ENCODE results near the gene DIP2A.
"Not testable (repeated sequence)": the region's sequence is repeated elsewhere in the genome, so short reads cannot be mapped to it uniquely, and the experiment has no call there.

The DIP2A gene

DNA sequence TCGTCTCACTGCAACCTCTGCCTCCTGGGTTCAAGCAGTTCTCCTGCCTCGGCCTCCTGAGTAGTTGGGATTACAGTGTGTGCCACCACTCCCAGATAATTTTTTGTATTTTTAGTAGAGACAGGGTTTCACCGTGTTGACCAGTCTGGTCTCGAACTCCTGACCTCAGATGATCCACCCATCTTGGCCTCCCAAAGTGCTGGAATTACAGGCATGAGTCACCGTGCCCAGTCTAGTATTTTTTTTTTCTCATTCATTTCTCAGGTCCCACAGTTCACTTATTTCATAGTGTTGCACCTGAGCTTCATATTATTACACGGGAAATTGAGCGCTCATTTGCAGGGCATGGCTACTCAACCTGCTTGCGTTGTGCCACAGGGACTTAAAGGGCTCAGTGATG lies 68.7 kb downstream of the DIP2A start:
- not testable (repeated sequence) for H3K27ac ChIP-seq (ENCODE audit: low read length); H3K27me3 ChIP-seq (ENCODE audit: control insufficient read depth, insufficient read depth, low read length); DNase-seq (ENCODE audit: low read depth, low spot score); H3K9me3 ChIP-seq (ENCODE audit: control insufficient read depth, insufficient read depth, low read length); H3K4me1 ChIP-seq (ENCODE audit: control insufficient read depth, insufficient read depth, low read length); H3K36me3 ChIP-seq (ENCODE audit: control insufficient read depth, insufficient read depth, low read length); H3K4me3 ChIP-seq (ENCODE audit: low read length)
- no CpG with 5 or more reads among the region's 8 CpGs for WGBS (ENCODE audit: insufficient coverage, insufficient read length)

DNA sequence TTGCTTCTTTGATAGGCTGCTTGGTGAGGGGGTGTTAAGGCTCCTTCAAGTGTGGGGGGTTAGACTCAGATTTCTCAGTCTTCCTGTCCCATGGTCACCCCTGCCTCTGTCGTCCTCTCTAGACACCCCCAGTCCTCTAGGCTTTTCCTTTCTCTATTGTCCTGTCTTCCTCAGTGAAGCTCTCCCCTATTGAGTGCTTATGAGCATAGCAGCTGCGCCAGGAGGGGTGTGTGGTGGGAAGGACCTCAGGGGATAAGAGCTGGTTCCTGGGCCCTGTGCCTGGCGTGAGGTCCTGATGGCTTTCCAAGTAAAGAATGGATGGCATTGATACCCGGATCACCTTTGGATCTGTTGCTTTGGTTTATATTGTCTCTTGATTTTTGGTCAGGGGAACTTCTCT lies 69.1 kb downstream of the DIP2A start:
- no peaks in the 10 kb centered on the region; the same call in 1 of the 2 replicates for H3K36me3 ChIP-seq (ENCODE audit: control insufficient read depth, insufficient read depth, low read length)
- no peak overlapping the region for H3K4me3 ChIP-seq (ENCODE audit: low read length)
- H3K4me1 ChIP-seq (ENCODE audit: control insufficient read depth, insufficient read depth, low read length): no peaks in the 10 kb centered on the region
- H3K27me3 ChIP-seq (ENCODE audit: control insufficient read depth, insufficient read depth, low read length): no peaks in the 10 kb centered on the region
- no peaks in the 10 kb centered on the region for H3K9me3 ChIP-seq (ENCODE audit: control insufficient read depth, insufficient read depth, low read length)
- WGBS (ENCODE audit: insufficient coverage, insufficient read length): no CpG with 5 or more reads among the region's 4 CpGs
- H3K27ac ChIP-seq (ENCODE audit: low read length): no peak overlapping the region
- no peak for DNase-seq (ENCODE audit: low read depth, low spot score)

DNA sequence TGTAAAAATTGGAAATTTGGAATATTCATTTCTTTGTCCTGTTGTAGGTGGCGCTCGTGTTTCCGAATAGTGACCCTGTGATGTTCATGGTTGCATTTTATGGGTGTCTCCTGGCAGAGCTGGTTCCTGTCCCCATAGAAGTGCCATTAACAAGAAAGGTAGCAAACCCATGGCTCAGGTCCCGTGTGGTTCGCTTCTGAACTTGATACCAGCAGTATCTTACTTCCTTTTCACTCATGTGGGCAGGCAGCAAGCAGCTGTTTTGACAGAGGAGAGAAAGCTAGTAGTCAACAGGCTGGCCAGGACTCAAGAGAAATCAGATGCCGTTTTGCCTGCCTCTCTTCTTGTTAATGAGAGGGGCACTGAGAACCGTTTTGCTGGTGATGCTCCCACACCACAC lies 73.4 kb downstream of the DIP2A start:
- no peaks in the 10 kb centered on the region for H3K27me3 ChIP-seq (ENCODE audit: control insufficient read depth, insufficient read depth, low read length)
- no CpG with 5 or more reads among the region's 7 CpGs for WGBS (ENCODE audit: insufficient coverage, insufficient read length)
- no peaks in the 10 kb centered on the region for H3K9me3 ChIP-seq (ENCODE audit: control insufficient read depth, insufficient read depth, low read length)
- no peak for DNase-seq (ENCODE audit: low read depth, low spot score)
- no peaks in the 10 kb centered on the region for H3K4me1 ChIP-seq (ENCODE audit: control insufficient read depth, insufficient read depth, low read length)
- no peak overlapping the region for H3K27ac ChIP-seq (ENCODE audit: low read length)
- H3K36me3 ChIP-seq (ENCODE audit: control insufficient read depth, insufficient read depth, low read length): peaks cover 2% of the 10 kb centered on the region; the same call in 1 of the 2 replicates
- no peak overlapping the region for H3K4me3 ChIP-seq (ENCODE audit: low read length)

DNA sequence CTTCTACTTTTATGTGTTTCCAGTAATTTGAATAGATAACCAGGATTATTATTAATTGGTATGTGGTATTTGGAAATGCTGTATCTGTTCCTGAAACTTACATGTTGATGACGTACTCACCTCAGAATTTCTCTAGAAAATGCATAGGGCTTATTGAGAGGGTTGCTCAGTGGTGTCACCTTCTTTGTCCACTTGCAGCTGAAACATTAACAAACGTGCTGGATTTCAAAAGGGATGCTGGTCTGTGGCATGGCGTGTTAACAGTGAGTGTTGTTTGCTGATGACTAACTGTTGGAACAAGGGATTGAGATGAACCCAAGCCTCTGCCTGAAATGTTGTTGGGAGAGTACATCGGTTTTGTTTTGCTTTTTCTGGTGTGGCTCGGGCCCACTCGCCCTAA lies 78.3 kb downstream of the DIP2A start:
- Histone ChIP-seq H3K9me3 (ENCODE audit: control insufficient read depth, insufficient read depth, low read length) (no peaks in the 10 kb centered on the region), H3K36me3 (ENCODE audit: control insufficient read depth, insufficient read depth, low read length) (peaks cover 8% of the 10 kb centered on the region), H3K4me1 (ENCODE audit: control insufficient read depth, insufficient read depth, low read length) (no peaks in the 10 kb centered on the region), H3K4me3 (ENCODE audit: low read length) (no peak overlapping the region), H3K27ac (ENCODE audit: low read length) (no peak overlapping the region), H3K27me3 (ENCODE audit: control insufficient read depth, insufficient read depth, low read length) (no peaks in the 10 kb centered on the region)
- DNase-seq (ENCODE audit: low read depth, low spot score): no peak
- no CpG with 5 or more reads among the region's 6 CpGs for WGBS (ENCODE audit: insufficient coverage, insufficient read length)

GRCh38 chr21:46538262-46538661 lies 79.6 kb downstream of the DIP2A start:
- H3K4me3 ChIP-seq (ENCODE audit: low read length): no peak overlapping the region
- H3K4me1 ChIP-seq (ENCODE audit: control insufficient read depth, insufficient read depth, low read length): no peaks in the 10 kb centered on the region
- no peak overlapping the region for H3K27ac ChIP-seq (ENCODE audit: low read length)
- no peaks in the 10 kb centered on the region for H3K9me3 ChIP-seq (ENCODE audit: control insufficient read depth, insufficient read depth, low read length)
- no peak for DNase-seq (ENCODE audit: low read depth, low spot score)
- WGBS (ENCODE audit: insufficient coverage, insufficient read length): no CpG with 5 or more reads among the region's 16 CpGs
- no peaks in the 10 kb centered on the region for H3K27me3 ChIP-seq (ENCODE audit: control insufficient read depth, insufficient read depth, low read length)
- peaks cover 12% of the 10 kb centered on the region for H3K36me3 ChIP-seq (ENCODE audit: control insufficient read depth, insufficient read depth, low read length)

DNA sequence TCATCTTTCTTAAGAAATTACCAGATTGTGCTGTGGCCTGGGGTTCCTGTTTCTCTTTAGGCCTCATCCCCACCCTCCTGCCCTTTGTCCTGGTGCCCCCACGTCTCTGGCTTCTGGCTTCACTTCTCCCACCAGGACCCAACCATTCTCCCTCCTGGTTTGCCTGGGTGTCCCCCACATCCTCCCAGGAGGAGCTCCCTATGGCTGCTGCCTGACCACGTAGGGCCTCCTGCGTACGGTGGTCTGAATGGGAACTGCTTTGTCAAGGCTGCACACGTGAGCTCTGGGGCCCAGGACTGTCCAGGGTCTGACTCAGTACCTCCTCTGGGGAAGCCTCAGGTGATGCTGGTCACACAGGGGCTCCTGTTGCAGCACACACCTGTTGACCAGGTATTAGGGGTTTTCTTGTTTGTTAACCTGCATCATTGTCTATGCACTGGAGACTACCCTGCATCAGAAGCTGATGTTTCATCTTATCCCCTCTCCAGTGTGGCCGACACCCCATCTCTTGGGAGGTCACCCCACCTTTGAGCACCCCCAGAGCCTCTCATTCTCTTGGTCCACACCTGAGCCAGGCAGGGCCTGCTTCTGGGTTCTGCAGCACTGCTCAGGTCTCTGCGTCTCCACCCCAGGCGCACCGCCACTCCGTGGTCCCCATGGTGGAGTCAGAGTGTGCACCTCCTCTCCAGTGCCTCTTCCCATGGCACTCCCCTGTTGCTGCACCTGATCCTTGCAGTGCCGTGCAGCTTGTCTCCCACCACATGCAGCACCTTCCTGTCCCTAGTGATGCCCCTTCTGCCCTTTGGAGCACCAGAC lies 80.4 kb downstream of the DIP2A start:
- Histone ChIP-seq H3K36me3 (ENCODE audit: control insufficient read depth, insufficient read depth, low read length) (peaks cover 11% of the 10 kb centered on the region), H3K4me3 (ENCODE audit: low read length) (no peak overlapping the region), H3K27ac (ENCODE audit: low read length) (no peak overlapping the region), H3K9me3 (ENCODE audit: control insufficient read depth, insufficient read depth, low read length) (no peaks in the 10 kb centered on the region), H3K27me3 (ENCODE audit: control insufficient read depth, insufficient read depth, low read length) (no peaks in the 10 kb centered on the region), H3K4me1 (ENCODE audit: control insufficient read depth, insufficient read depth, low read length) (no peaks in the 10 kb centered on the region)
- WGBS (ENCODE audit: insufficient coverage, insufficient read length): no CpG with 5 or more reads among the region's 11 CpGs
- DNase-seq (ENCODE audit: low read depth, low spot score): no peak

DNA sequence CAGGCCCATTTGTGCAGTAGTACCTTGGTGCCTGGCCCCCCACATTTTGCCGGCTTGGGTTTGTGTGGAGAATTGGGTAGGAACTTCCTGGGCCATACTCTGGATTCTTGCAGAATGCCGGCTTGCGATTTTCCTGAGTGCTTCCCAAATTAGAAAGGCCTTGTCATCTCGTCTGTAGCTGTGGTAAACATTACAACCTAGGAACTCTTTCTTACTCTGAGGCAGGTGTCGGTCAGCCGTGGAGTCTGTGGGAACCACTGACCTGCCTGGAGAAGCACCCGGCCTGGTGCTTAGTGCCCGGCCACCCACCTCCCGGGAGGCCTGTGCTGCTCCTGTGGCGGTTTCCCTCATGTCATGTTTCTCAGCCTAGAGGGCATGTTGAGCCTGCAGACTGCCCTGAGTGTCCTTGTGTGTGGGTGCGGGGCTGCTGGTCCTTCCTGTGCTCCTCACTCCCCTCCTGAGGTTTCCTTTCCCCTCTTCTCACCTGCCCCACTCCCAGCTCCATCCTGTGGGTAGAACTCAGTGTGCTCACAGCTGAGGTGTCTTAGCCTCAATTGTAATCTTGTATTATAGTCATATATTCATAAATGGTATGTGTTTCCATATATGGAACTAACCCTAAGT lies 81.5 kb downstream of the DIP2A start:
- Histone ChIP-seq H3K27ac (ENCODE audit: low read length) (no peak overlapping the region), H3K36me3 (ENCODE audit: control insufficient read depth, insufficient read depth, low read length) (peaks cover 13% of the 10 kb centered on the region), H3K4me1 (ENCODE audit: control insufficient read depth, insufficient read depth, low read length) (no peaks in the 10 kb centered on the region; the same call in 1 of the 2 replicates), H3K27me3 (ENCODE audit: control insufficient read depth, insufficient read depth, low read length) (no peaks in the 10 kb centered on the region), H3K4me3 (ENCODE audit: low read length) (no peak overlapping the region), H3K9me3 (ENCODE audit: control insufficient read depth, insufficient read depth, low read length) (no peaks in the 10 kb centered on the region)
- DNase-seq (ENCODE audit: low read depth, low spot score): no peak
- WGBS (ENCODE audit: insufficient coverage, insufficient read length): no CpG with 5 or more reads among the region's 11 CpGs

DNA sequence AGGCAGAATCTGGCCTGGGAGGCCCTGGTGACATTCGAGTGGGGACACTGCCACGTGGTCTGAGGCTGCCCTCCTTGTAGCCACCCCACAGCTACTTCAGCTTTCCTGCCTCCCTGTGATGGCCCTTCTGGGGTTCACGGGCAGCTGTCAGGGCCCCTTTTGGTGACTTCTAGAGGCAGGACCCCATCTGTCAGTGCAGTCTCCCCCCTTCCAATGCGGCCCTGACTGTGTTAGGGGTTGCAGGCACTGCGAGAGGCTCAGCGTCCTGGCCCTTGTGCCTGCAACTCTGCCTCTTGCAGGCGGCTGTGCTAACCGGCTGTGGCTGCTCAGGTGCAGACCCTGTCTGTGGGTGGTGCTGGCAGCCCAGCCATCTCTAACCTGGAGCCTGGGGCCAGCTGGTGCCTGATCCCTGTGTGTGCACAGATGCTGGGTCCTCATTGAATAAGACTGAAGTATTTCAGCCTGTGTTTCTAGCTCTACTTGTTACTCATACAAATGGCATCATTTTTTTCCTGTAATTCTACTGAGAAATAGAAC lies 84.0 kb downstream of the DIP2A start:
- H3K4me1 ChIP-seq (ENCODE audit: control insufficient read depth, insufficient read depth, low read length): no peaks in the 10 kb centered on the region; the same call in 1 of the 2 replicates
- H3K4me3 ChIP-seq (ENCODE audit: low read length): no peak overlapping the region
- no peak overlapping the region for H3K27ac ChIP-seq (ENCODE audit: low read length)
- peaks cover 26% of the 10 kb centered on the region for H3K36me3 ChIP-seq (ENCODE audit: control insufficient read depth, insufficient read depth, low read length)
- no CpG with 5 or more reads among the region's 8 CpGs for WGBS (ENCODE audit: insufficient coverage, insufficient read length)
- no peaks in the 10 kb centered on the region for H3K9me3 ChIP-seq (ENCODE audit: control insufficient read depth, insufficient read depth, low read length)
- no peaks in the 10 kb centered on the region for H3K27me3 ChIP-seq (ENCODE audit: control insufficient read depth, insufficient read depth, low read length)
- DNase-seq (ENCODE audit: low read depth, low spot score): no peak

- WGBS (ENCODE audit: insufficient coverage, insufficient read length): no CpG with 5 or more reads among the region's 19 CpGs
- H3K27me3 ChIP-seq (ENCODE audit: control insufficient read depth, insufficient read depth, low read length): no peaks in the 10 kb centered on the region
Observed at GRCh38 chr21:46543306-46543705, 84.6 kb downstream of the DIP2A start.

DNA sequence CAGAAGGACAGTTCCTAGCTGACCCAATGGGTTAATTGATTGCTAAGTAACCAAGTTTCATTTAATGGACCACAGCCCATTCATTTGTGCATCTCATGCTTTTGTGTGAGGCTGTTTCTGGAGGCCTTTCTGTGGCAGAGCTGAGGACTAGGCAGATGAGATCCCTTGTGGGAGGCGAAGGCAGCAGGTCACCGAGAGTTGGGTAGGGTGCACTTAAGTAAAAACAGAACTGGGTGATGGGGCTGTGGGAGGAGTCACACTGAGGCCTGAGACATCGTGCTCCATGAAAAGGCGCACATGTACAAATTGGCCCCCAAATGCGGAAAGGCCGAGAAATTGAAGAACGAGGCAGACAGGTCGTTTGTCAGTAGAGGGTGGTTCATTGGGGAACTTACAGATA lies 85.3 kb downstream of the DIP2A start:
- no peak overlapping the region for H3K27ac ChIP-seq (ENCODE audit: low read length)
- no peak overlapping the region for H3K4me3 ChIP-seq (ENCODE audit: low read length)
- no peaks in the 10 kb centered on the region for H3K27me3 ChIP-seq (ENCODE audit: control insufficient read depth, insufficient read depth, low read length)
- no peaks in the 10 kb centered on the region for H3K9me3 ChIP-seq (ENCODE audit: control insufficient read depth, insufficient read depth, low read length)
- H3K4me1 ChIP-seq (ENCODE audit: control insufficient read depth, insufficient read depth, low read length): no peaks in the 10 kb centered on the region; the same call in 1 of the 2 replicates
- no CpG with 5 or more reads among the region's 8 CpGs for WGBS (ENCODE audit: insufficient coverage, insufficient read length)
- DNase-seq (ENCODE audit: low read depth, low spot score): no peak
- peaks cover 22% of the 10 kb centered on the region for H3K36me3 ChIP-seq (ENCODE audit: control insufficient read depth, insufficient read depth, low read length)

More at GRCh38 chr21:46543306-46543705, 84.6 kb downstream of the DIP2A start:
- Histone ChIP-seq H3K4me1 (ENCODE audit: control insufficient read depth, insufficient read depth, low read length) (no peaks in the 10 kb centered on the region; the same call in 1 of the 2 replicates), H3K9me3 (ENCODE audit: control insufficient read depth, insufficient read depth, low read length) (no peaks in the 10 kb centered on the region), H3K4me3 (ENCODE audit: low read length) (no peak overlapping the region), H3K27ac (ENCODE audit: low read length) (no peak overlapping the region), H3K36me3 (ENCODE audit: control insufficient read depth, insufficient read depth, low read length) (peaks cover 23% of the 10 kb centered on the region)
- no peak for DNase-seq (ENCODE audit: low read depth, low spot score)

All from iPS DF 6.9 (cell line).